ENCODE results near the gene DAB1. TPM values are rescaled to one million over a fixed set of nuclear protein-coding genes. Genes with fewer than 3 reads are reported as not detected.

Gene DAB1
- total and polyA plus RNA-seq, 2 of the 8 experiments (the other 6 are each of a cell fraction or from before 2014, with no cell fraction given), result 4.4 to 11.8 TPM

DNA sequence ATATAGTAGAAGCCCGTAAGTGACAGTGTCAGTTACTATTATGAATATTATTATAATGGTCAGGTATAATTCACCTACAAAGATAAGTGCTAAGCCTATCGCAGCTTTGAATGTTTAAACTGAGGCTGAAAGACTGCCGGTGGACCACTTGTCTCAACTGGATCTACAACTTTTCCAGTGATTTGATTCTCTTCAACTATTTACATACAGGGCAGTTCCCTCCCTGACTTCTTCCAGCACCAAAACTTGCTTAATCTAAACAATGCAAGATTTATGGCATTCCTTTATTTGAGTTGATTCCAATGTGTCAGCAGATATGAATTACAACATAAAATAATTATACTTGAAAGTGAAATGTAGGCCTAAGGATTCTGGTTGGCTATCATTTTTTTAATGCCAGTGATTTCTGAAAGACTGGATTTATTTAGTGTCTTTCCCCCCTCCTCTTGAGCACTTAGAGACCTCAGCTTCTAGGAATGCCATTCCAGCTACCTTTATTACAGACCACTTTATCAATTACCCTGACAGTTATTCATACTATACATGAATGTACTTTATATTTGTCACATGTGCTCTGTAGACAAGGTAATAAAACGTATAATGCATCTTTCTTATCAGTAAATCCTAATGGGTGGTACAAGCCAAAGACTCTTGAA is 304.8 kb downstream of the DAB1 start (continued):
- TF ChIP-seq NRF1 (IDR thresholded peaks at IDR 0.05; ENCODE audit: low read depth, low read length), result no peak
- no peak for TF ChIP-seq TEAD4 (IDR thresholded peaks at IDR 0.05; ENCODE audit: low read depth, low read length)
- no peak for TF ChIP-seq BCL11A (IDR thresholded peaks at IDR 0.05; ENCODE audit: low read depth in 2 of 2, low read length in 2 of 2)
- no peak for TF ChIP-seq KDM1A (IDR thresholded peaks at IDR 0.05; ENCODE audit: borderline replicate concordance, low read length)
- no peak for TF ChIP-seq RNF2 (IDR thresholded peaks at IDR 0.05; ENCODE audit: borderline replicate concordance, low read depth, low read length, missing control alignments, poor library complexity, severe bottlenecking)
- TF ChIP-seq CBX8 (IDR thresholded peaks at IDR 0.05; ENCODE audit: borderline replicate concordance, low read depth, low read length), result no peak
- TF ChIP-seq KDM4A (IDR thresholded peaks at IDR 0.05; ENCODE audit: low read depth, low read length, severe bottlenecking), result no peak
- TF ChIP-seq POLR2AphosphoS5 (IDR thresholded peaks at IDR 0.05; ENCODE audit: low read depth, low read length), result no peak
- no peak for TF ChIP-seq EP300 (IDR thresholded peaks at IDR 0.05; ENCODE audit: borderline replicate concordance in 1 of 2, low read depth in 2 of 2, low read length in 2 of 2)

Measured in H1 (cell line).